NCI-H526 (cell line): ENCODE measurements around the gene SLX9.
"Not testable (repeated sequence)": the region's sequence is repeated elsewhere in the genome, so short reads cannot be mapped to it uniquely, and the experiment has no call there.

Source experiments
- DNase-seq, 2 experiments: peaks; one replicate each; lab custom pipeline; 2025; lab: John Stamatoyannopoulos, UW

SLX9 gene

GRCh38 chr21:44902268-44903049 is 37.4 kb upstream of the SLX9 start:
- no peak for DNase-seq

GRCh38 chr21:44903050-44903685 is 36.7 kb upstream of the SLX9 start:
- DNase-seq = no peak

GRCh38 chr21:44903689-44904088 is 36.1 kb upstream of the SLX9 start:
- DNase-seq = no peak

GRCh38 chr21:44904141-44904923 is 35.5 kb upstream of the SLX9 start:
- no peak for DNase-seq

- no peak for DNase-seq
Observed at GRCh38 chr21:44905016-44905727, 34.7 kb upstream of the SLX9 start.

- DNase-seq = no peak
Observed at GRCh38 chr21:44905728-44906090, 34.1 kb upstream of the SLX9 start.

GRCh38 chr21:44907225-44907965 is 32.4 kb upstream of the SLX9 start:
- no peak for DNase-seq

- DNase-seq = no peak
Observed at GRCh38 chr21:44907966-44908895, 31.6 kb upstream of the SLX9 start.

GRCh38 chr21:44908908-44909307 is 30.9 kb upstream of the SLX9 start:
- DNase-seq = no peak

GRCh38 chr21:44909719-44910118 is 30.1 kb upstream of the SLX9 start:
- DNase-seq = no peak

- DNase-seq = no peak
Observed at GRCh38 chr21:44910229-44911067, 29.4 kb upstream of the SLX9 start.

- no peak for DNase-seq
Observed at GRCh38 chr21:44911068-44911383, 28.8 kb upstream of the SLX9 start.

GRCh38 chr21:44911384-44912157 is 28.3 kb upstream of the SLX9 start:
- DNase-seq = no peak

GRCh38 chr21:44912158-44912473 is 27.7 kb upstream of the SLX9 start:
- DNase-seq = no peak

- DNase-seq = not testable (repeated sequence)
Observed at GRCh38 chr21:44912506-44913412, 27.1 kb upstream of the SLX9 start.

GRCh38 chr21:44913425-44914175 is 26.2 kb upstream of the SLX9 start:
- no peak for DNase-seq

- DNase-seq = no peak
Observed at GRCh38 chr21:44914176-44914874, 25.5 kb upstream of the SLX9 start.
